ENCODE data around the gene CFAP410.

CFAP410 gene

GRCh38 chr21:44338971-44339910 lies at the start of gene CFAP410:
Gene CFAP410, minus strand, starts transcription at chr21:44339390. Its CDS starts 196 bp downstream, at chr21:44339194.
- peak; percentile 95 for DNase-seq (ENCODE audit: low read depth)

GRCh38 chr21:44384968-44385367 lies 45.8 kb upstream of the CFAP410 start:
- DNase-seq (ENCODE audit: low read depth), result no peak

- no peak for DNase-seq (ENCODE audit: low read depth)
Measured at GRCh38 chr21:44383216-44383615, 44.0 kb upstream of the CFAP410 start.

- DNase-seq (ENCODE audit: low read depth), result no peak
Measured at GRCh38 chr21:44382536-44382935, 43.3 kb upstream of the CFAP410 start.

GRCh38 chr21:44381874-44382273 lies 42.7 kb upstream of the CFAP410 start:
- DNase-seq (ENCODE audit: low read depth), result no peak

GRCh38 chr21:44380876-44381275 lies 41.7 kb upstream of the CFAP410 start:
- DNase-seq (ENCODE audit: low read depth), result no peak

- no peak for DNase-seq (ENCODE audit: low read depth)
Measured at GRCh38 chr21:44379991-44380865, 41.0 kb upstream of the CFAP410 start.

GRCh38 chr21:44379515-44379848 lies 40.3 kb upstream of the CFAP410 start:
- no peak for DNase-seq (ENCODE audit: low read depth)

- DNase-seq (ENCODE audit: low read depth), result no peak
Measured at GRCh38 chr21:44378646-44379514, 39.7 kb upstream of the CFAP410 start.

- no peak for DNase-seq (ENCODE audit: low read depth)
Measured at GRCh38 chr21:44377922-44378645, 38.9 kb upstream of the CFAP410 start.

GRCh38 chr21:44377201-44377921 lies 38.2 kb upstream of the CFAP410 start:
- DNase-seq (ENCODE audit: low read depth), result no peak

GRCh38 chr21:44376606-44377005 lies 37.4 kb upstream of the CFAP410 start:
- no peak for DNase-seq (ENCODE audit: low read depth)

GRCh38 chr21:44375761-44376241 lies 36.6 kb upstream of the CFAP410 start:
- no peak for DNase-seq (ENCODE audit: low read depth)

- DNase-seq (ENCODE audit: low read depth), result no peak
Measured at GRCh38 chr21:44375281-44375651, 36.1 kb upstream of the CFAP410 start.

GRCh38 chr21:44374601-44375280 lies 35.6 kb upstream of the CFAP410 start:
- DNase-seq (ENCODE audit: low read depth), result no peak

- DNase-seq (ENCODE audit: low read depth), result no peak
Measured at GRCh38 chr21:44372616-44373015, 33.4 kb upstream of the CFAP410 start.

- DNase-seq (ENCODE audit: low read depth), result no peak
Measured at GRCh38 chr21:44371596-44371995, 32.4 kb upstream of the CFAP410 start.

GRCh38 chr21:44370786-44371410 lies 31.7 kb upstream of the CFAP410 start:
- no peak for DNase-seq (ENCODE audit: low read depth)

GRCh38 chr21:44370027-44370735 lies 31.0 kb upstream of the CFAP410 start:
- DNase-seq (ENCODE audit: low read depth), result no peak

Measured in activated T-cell treated with anti-CD3 and anti-CD28 coated beads for 48 hours (primary cell).